LHCN-M2 (cell line): Measurements from ENCODE around the gene KRT86. TPM values are rescaled to one million over a fixed set of nuclear protein-coding genes. Genes with fewer than 3 reads are reported as not detected.
"Not testable (repeated sequence)": the region's sequence is repeated elsewhere in the genome, so short reads cannot be mapped to it uniquely, and the experiment has no call there.

Source experiments
- DNase-seq: peaks from one replicate; pipeline ENCODE4 v3.0.0-alpha.2; 2012; ENCODE audit warnings: low read depth
- total RNA-seq: library from RNA; depleted of rRNA; stranded (reverse); fragments of >200 nt; gene quantifications from 2 replicates; pipeline ENCODE4 v1.2.3, GENCODE V29; 2014

Gene KRT86
- total RNA-seq, 1 experiment from 2014 or later: 0.06 TPM

GRCh38 chr12:52313461-52313860, 39.0 kb downstream of the KRT86 start:
- no peak for DNase-seq

- DNase-seq: no peak
Measured at GRCh38 chr12:52313926-52314325, 39.5 kb downstream of the KRT86 start.

GRCh38 chr12:52314511-52314910, 40.1 kb downstream of the KRT86 start:
- no peak for DNase-seq

- not testable (repeated sequence) for DNase-seq
Measured at GRCh38 chr12:52315721-52316120, 41.3 kb downstream of the KRT86 start.

GRCh38 chr12:52316290-52316689, 41.8 kb downstream of the KRT86 start:
- no peak for DNase-seq

- DNase-seq: no peak
Measured at GRCh38 chr12:52316701-52317100, 42.3 kb downstream of the KRT86 start.

- no peak for DNase-seq
Measured at GRCh38 chr12:52317468-52318052, 43.1 kb downstream of the KRT86 start.

- no peak for DNase-seq
Measured at GRCh38 chr12:52318241-52318990, 44.0 kb downstream of the KRT86 start.

GRCh38 chr12:52319097-52319496, 44.7 kb downstream of the KRT86 start:
- no peak for DNase-seq

GRCh38 chr12:52320784-52321400, 46.4 kb downstream of the KRT86 start, which contains the start of gene KRT83:
TSS of gene KRT83 (minus strand) at chr12:52321398. CDS start at chr12:52321335, 63 bp downstream.
- no peak for DNase-seq

GRCh38 chr12:52321418-52321817, 47.0 kb downstream of the KRT86 start:
- DNase-seq: no peak

GRCh38 chr12:52322069-52322468, 47.6 kb downstream of the KRT86 start:
- no peak for DNase-seq

GRCh38 chr12:52323001-52323400, 48.6 kb downstream of the KRT86 start:
- DNase-seq: no peak

- DNase-seq: no peak
Measured at GRCh38 chr12:52323416-52324152, 49.1 kb downstream of the KRT86 start.

GRCh38 chr12:52324153-52324444, 49.7 kb downstream of the KRT86 start:
- no peak for DNase-seq

GRCh38 chr12:52327052-52327829, 52.8 kb downstream of the KRT86 start:
- peak; percentile 89 for DNase-seq

- no peak for DNase-seq
Measured at GRCh38 chr12:52327830-52328500, 53.5 kb downstream of the KRT86 start.

GRCh38 chr12:52331039-52331438, 56.6 kb downstream of the KRT86 start:
- DNase-seq: no peak

GRCh38 chr12:52331833-52332232, 57.4 kb downstream of the KRT86 start:
- DNase-seq: no peak

GRCh38 chr12:52332381-52332780, 57.9 kb downstream of the KRT86 start:
- DNase-seq: no peak

GRCh38 chr12:52333321-52333720, 58.9 kb downstream of the KRT86 start:
- no peak for DNase-seq
